Chondrocyte (in vitro differentiated cells): ENCODE measurements around the gene TRAPPC4. TPM values are rescaled to one million over a fixed set of nuclear protein-coding genes. Genes with fewer than 3 reads are reported as not detected.
A peak's percentile ranks its signal among the peaks of the same experiment; 100 is the strongest.
"Not testable (repeated sequence)": the region's sequence is repeated elsewhere in the genome, so short reads cannot be mapped to it uniquely, and the experiment has no call there.

Source experiments
- DNase-seq: peaks from one replicate; pipeline ENCODE4 v3.0.0; 2021; ENCODE audit warnings: mixed read lengths, low spot score
- H3K27ac Mint-ChIP-seq: one replicate; pipeline ENCODE4 v1.8.0; 2021; ENCODE audit warnings: mild to moderate bottlenecking, moderate library complexity, mixed read lengths; ENCODE audit not compliant: unreplicated experiment
- H3K27me3 Mint-ChIP-seq: 2 replicates; pipeline ENCODE4 v1.8.0; 2021; ENCODE audit warnings: low read depth, mixed read lengths
- H3K36me3 Mint-ChIP-seq: 2 replicates; pipeline ENCODE4 v1.8.0; 2021; ENCODE audit warnings: low read depth, mixed read lengths
- H3K4me1 Mint-ChIP-seq: 2 replicates; pipeline ENCODE4 v1.8.0; 2021; ENCODE audit warnings: low read depth, mild to moderate bottlenecking, mixed read lengths
- H3K4me3 Mint-ChIP-seq: one replicate; pipeline ENCODE4 v1.8.0; 2021; ENCODE audit warnings: mild to moderate bottlenecking, moderate library complexity, mixed read lengths; ENCODE audit not compliant: unreplicated experiment
- H3K9me3 Mint-ChIP-seq: 2 replicates; pipeline ENCODE4 v1.8.0; 2021; ENCODE audit warnings: low read depth, mixed read lengths
- total RNA-seq: library from RNA; stranded (reverse); gene quantifications from 3 replicates; pipeline ENCODE4 v1.2.1, GENCODE V29; 2021
- TF ChIP-seq, protein P1 (sequence below): fragments of 200-600 bp; sonication (generic); IDR thresholded peaks from 2 replicates; pipeline ENCODE4 v1.5.0; 2021; ENCODE audit warnings: antibody characterized with exemption, mild to moderate bottlenecking, moderate library complexity

Gene TRAPPC4
- total RNA-seq, 1 donor from 2014 or later: 73.0 TPM

DNA sequence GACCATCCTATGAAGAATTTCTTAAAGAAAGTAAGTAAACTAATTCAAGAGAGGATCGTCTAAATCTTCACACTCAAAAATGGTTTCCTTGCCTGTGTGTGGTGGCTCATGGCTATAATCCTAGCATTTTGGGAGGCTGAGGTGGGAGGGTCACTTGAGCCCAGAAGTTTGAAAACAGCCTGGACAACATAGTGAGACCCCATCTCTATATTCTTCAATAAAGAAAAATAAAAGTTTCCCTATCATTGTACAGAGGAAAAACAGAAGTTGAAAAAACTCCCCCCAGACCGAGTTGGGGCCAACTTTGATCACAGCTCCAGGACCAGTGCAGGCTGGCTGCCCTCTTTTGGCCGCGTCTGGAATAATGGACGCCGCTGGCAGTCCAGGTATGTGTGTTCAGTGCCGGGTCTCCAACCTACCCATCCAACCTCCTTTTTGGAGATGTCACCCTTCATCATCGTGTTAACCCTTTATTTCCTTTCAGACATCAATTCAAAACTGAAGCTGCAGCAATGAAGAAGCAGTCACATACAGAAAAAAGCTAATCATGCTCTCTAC is 3.4 kb upstream of the TRAPPC4 start:
- Mint-ChIP-seq H3K27ac (peak overlapping the region; percentile 14), H3K4me1 (peaks cover 36% of the 10 kb centered on the region), H3K9me3 (no peaks in the 10 kb centered on the region), H3K36me3 (peaks cover 23% of the 10 kb centered on the region), H3K27me3 (no peaks in the 10 kb centered on the region), H3K4me3 (no peak overlapping the region)
- TF ChIP-seq, protein P1, sequence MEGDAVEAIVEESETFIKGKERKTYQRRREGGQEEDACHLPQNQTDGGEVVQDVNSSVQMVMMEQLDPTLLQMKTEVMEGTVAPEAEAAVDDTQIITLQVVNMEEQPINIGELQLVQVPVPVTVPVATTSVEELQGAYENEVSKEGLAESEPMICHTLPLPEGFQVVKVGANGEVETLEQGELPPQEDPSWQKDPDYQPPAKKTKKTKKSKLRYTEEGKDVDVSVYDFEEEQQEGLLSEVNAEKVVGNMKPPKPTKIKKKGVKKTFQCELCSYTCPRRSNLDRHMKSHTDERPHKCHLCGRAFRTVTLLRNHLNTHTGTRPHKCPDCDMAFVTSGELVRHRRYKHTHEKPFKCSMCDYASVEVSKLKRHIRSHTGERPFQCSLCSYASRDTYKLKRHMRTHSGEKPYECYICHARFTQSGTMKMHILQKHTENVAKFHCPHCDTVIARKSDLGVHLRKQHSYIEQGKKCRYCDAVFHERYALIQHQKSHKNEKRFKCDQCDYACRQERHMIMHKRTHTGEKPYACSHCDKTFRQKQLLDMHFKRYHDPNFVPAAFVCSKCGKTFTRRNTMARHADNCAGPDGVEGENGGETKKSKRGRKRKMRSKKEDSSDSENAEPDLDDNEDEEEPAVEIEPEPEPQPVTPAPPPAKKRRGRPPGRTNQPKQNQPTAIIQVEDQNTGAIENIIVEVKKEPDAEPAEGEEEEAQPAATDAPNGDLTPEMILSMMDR: peak; percentile 52
- DNase-seq: peak; percentile 48

DNA sequence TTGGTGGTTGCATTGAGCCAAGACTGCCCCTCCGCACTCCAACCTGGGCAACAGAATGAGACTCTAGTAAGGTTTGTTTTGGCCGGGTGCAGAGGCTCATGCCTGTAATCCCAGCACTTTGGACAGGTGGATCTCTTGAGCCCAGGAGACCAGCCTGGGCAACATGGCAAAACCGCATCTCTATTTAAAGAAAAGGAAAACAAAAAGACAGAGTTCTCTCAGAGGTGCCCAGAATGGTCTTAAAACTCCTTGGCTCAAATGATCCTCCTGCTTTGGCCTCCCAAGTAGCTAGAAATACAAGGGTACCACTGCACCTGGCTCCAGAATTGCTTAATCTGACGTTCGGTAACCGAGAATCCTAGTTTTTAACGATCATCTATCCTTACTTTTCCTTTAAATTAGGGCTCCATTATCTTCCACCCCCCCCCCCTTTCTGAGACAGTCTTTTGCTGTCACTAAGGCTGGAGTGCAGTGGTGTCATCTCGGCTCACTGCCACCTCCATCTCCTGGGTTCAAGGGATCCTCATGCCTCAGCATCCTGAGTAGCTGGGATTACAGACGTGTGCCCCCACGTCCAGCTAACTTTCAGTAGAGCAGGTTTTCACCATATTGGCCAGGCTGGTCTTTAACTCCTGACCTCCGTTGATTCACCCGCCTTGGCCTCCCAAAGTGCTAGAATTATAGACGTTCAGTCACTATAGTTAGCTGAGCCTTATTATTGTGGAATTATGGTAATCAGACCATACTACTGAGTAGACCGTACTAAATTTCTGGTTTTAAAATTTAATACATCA is 2.2 kb upstream of the TRAPPC4 start:
- H3K36me3 Mint-ChIP-seq: peaks cover 21% of the 10 kb centered on the region
- peak overlapping the region; percentile 95 for H3K4me3 Mint-ChIP-seq
- no peaks in the 10 kb centered on the region for H3K9me3 Mint-ChIP-seq
- no peak for DNase-seq
- H3K4me1 Mint-ChIP-seq: peaks cover 43% of the 10 kb centered on the region
- H3K27me3 Mint-ChIP-seq: no peaks in the 10 kb centered on the region
- peak overlapping the region; percentile 54 for H3K27ac Mint-ChIP-seq
- TF ChIP-seq, protein P1: no peak

DNA sequence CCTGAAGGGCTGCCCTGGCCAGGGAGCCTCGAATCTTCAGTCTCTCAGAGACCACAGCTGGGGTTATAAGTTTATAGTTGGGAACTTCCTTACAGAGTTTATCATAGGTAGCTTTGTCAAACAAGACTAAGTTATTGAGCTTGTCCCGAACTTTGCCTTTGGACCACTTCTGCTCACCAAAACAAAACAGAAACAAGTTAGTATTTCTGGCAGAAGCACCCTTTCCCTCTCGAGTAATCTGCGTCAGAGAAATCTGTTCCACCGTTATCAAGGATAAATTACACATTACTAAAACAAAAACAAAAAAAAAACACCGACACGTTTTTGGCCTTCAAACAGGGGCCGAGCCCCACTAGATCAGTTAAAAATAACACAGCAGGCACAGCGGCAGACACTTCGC is 1.2 kb upstream of the TRAPPC4 start:
- H3K27me3 Mint-ChIP-seq, H3K9me3 Mint-ChIP-seq, DNase-seq: not testable (repeated sequence)
- Mint-ChIP-seq H3K36me3 (peaks cover 23% of the 10 kb centered on the region), H3K4me3 (peak overlapping the region; percentile 95), H3K4me1 (peaks cover 44% of the 10 kb centered on the region), H3K27ac (peak overlapping the region; percentile 98)

DNA sequence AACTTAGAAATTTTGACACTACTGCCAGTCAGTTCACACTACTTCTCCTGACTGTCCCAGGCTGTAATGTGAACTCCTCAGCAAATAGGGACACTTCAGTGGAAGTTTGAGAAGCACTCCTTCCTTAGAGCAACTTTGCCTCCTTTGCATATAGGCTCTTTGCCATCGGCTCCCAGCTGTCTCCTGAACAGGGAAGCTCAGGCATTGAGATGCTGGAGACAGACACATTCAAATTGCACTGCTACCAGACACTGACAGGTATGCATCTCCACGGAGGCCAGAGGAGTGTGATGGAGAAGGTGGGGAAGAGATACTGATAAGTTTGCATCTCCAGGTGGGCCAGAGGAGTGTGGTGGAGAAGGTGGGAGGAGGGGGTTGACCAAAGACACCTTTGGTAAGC is 1.4 kb downstream of the TRAPPC4 start:
- Mint-ChIP-seq H3K27ac (peak overlapping the region; percentile 98), H3K36me3 (peaks cover 22% of the 10 kb centered on the region), H3K9me3 (no peaks in the 10 kb centered on the region), H3K4me1 (peaks cover 50% of the 10 kb centered on the region), H3K27me3 (no peaks in the 10 kb centered on the region), H3K4me3 (peak overlapping the region; percentile 95)
- TF ChIP-seq, protein P1: no peak
- no peak for DNase-seq

DNA sequence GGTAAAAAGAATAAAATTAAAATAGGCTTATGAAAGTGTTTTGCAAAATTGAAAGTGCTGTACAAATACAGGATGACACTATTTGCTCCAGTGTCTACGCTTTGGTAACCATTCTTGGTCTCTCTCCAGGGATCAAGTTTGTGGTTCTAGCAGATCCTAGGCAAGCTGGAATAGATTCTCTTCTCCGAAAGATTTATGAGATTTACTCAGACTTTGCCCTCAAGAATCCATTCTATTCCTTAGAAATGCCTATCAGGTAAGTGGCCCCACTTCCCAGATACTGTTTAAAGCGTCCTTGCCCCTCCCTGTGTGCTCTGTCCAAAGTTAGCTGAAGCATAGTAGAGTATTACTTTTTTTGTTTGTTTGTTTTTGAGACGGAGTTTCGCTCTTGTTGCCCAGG is 3.1 kb downstream of the TRAPPC4 start:
- Mint-ChIP-seq H3K9me3 (no peaks in the 10 kb centered on the region), H3K27me3 (no peaks in the 10 kb centered on the region), H3K4me1 (peaks cover 37% of the 10 kb centered on the region), H3K27ac (no peak overlapping the region), H3K4me3 (no peak overlapping the region), H3K36me3 (peaks cover 14% of the 10 kb centered on the region)
- no peak for DNase-seq
- TF ChIP-seq, protein P1: no peak
